Amniotic stem cell (primary cell): ENCODE results near the gene COL25A1.
"Not testable (repeated sequence)": the region's sequence is repeated elsewhere in the genome, so short reads cannot be mapped to it uniquely, and the experiment has no call there.

Source experiments
- DNase-seq: peaks from one replicate; lab custom pipeline; 2025; lab: John Stamatoyannopoulos, UW

COL25A1 gene

GRCh38 chr4:108903464-108904221, 398.8 kb downstream of the COL25A1 start:
- DNase-seq, result no peak

- no peak for DNase-seq
Measured at GRCh38 chr4:108902769-108903168, 399.7 kb downstream of the COL25A1 start.

- DNase-seq, result no peak
Measured at GRCh38 chr4:108901291-108901690, 401.2 kb downstream of the COL25A1 start.

- no peak for DNase-seq
Measured at GRCh38 chr4:108900018-108900580, 402.4 kb downstream of the COL25A1 start.

- no peak for DNase-seq
Measured at GRCh38 chr4:108893468-108893867, 409.0 kb downstream of the COL25A1 start.

GRCh38 chr4:108891896-108892590, 410.4 kb downstream of the COL25A1 start:
- DNase-seq, result no peak

- DNase-seq, result no peak
Measured at GRCh38 chr4:108890484-108890881, 412.0 kb downstream of the COL25A1 start.

- DNase-seq, result no peak
Measured at GRCh38 chr4:108889696-108890483, 412.6 kb downstream of the COL25A1 start.

- DNase-seq, result no peak
Measured at GRCh38 chr4:108888769-108889168, 413.7 kb downstream of the COL25A1 start.

- DNase-seq, result no peak
Measured at GRCh38 chr4:108887034-108887433, 415.4 kb downstream of the COL25A1 start.

- DNase-seq, result peak; percentile 7
Measured at GRCh38 chr4:108885211-108885610, 417.2 kb downstream of the COL25A1 start.

GRCh38 chr4:108884596-108884995, 417.9 kb downstream of the COL25A1 start:
- DNase-seq, result no peak

GRCh38 chr4:108881986-108882385, 420.5 kb downstream of the COL25A1 start:
- no peak for DNase-seq

GRCh38 chr4:108881190-108881589, 421.3 kb downstream of the COL25A1 start:
- peak; percentile 25 for DNase-seq

- no peak for DNase-seq
Measured at GRCh38 chr4:108878806-108879205, 423.7 kb downstream of the COL25A1 start.

- no peak for DNase-seq
Measured at GRCh38 chr4:108877821-108878220, 424.6 kb downstream of the COL25A1 start.

GRCh38 chr4:108874806-108875205, 427.7 kb downstream of the COL25A1 start:
- DNase-seq, result no peak

- DNase-seq, result not testable (repeated sequence)
Measured at GRCh38 chr4:108869970-108870369, 432.5 kb downstream of the COL25A1 start.

- no peak for DNase-seq
Measured at GRCh38 chr4:108868606-108869227, 433.7 kb downstream of the COL25A1 start.

- no peak for DNase-seq
Measured at GRCh38 chr4:108867476-108867875, 435.0 kb downstream of the COL25A1 start.

GRCh38 chr4:108861334-108861733, 441.1 kb downstream of the COL25A1 start:
- DNase-seq, result no peak

GRCh38 chr4:108854786-108855185, 447.7 kb downstream of the COL25A1 start:
- DNase-seq, result no peak
